Measurements from ENCODE around the gene AP5S1. TPM values are rescaled to one million over a fixed set of nuclear protein-coding genes. Genes with fewer than 3 reads are reported as not detected.

AP5S1 gene
- total and polyA plus RNA-seq, 2 of the 13 experiments (the other 11 are each of a cell fraction or from before 2014, with no cell fraction given) = 7.9 to 23.2 TPM

DNA sequence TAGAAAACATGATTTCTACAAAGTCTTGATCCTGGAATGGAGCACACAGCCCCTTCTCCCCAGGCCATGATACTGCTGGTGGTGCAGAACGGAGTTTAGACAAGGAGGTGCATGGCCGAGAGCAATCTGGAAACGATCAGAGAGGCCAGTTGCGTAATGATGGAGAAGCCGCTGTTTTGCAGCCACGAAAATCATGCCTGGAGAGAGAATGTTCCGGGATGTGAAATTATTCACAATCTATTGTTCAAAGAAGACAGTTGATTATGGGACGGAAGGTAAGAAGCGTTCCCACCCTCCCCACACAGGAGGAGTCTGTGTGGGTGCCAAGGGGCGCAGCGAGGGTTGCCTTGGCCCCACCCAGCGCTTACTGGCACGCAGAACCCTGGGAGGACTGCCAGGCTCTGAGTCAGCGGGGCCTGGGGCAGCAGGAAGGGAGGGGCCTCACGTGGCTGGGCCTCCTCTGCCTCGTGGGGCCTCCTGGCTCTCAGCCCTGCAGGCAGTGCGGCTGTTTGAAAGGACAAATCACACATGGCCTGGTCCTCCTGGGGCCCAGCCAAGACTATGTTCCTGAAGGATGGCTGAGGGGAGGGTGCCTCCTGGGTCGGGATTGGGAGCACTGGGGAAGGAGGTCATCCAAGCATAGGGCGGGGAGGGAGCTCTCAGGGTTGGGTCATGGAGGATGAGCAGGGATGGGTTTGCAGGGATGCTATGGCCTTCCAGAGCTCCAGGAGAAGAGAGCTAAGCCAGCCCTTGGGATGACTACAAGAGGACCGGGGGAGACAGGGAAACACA is 8.7 kb upstream of the AP5S1 start (continued):
- no peak for TF ChIP-seq REXO4 (CRISPR knock-in tag; IDR thresholded peaks at IDR 0.05; ENCODE audit: borderline replicate concordance)
- TF ChIP-seq KMT2A (CRISPR knock-in tag; IDR thresholded peaks at IDR 0.05) = peak; percentile 50; the same call in 1 of the 2 replicates
- TF ChIP-seq BRD4 (CRISPR knock-in tag; IDR thresholded peaks at IDR 0.05) = peak; percentile 84; the same call in 1 of the 2 replicates
- TF ChIP-seq ZBTB42 (CRISPR knock-in tag; IDR thresholded peaks at IDR 0.05) = peak; percentile 97
- peak; percentile 78; the same call in 1 of the 2 replicates for TF ChIP-seq KLF13 (CRISPR knock-in tag; IDR thresholded peaks at IDR 0.05)
- peak; percentile 94 for TF ChIP-seq RXRA (CRISPR knock-in tag; IDR thresholded peaks at IDR 0.05)
- peak; percentile 80 for TF ChIP-seq FOXA3 (CRISPR knock-in tag; IDR thresholded peaks at IDR 0.05)
- peak; percentile 97 for TF ChIP-seq KDM2A (CRISPR knock-in tag; IDR thresholded peaks at IDR 0.05; ENCODE audit: borderline replicate concordance, low read depth)
- no peak; the same call in none of the 2 replicates for TF ChIP-seq ZBTB21 (CRISPR knock-in tag; IDR thresholded peaks at IDR 0.05)
- TF ChIP-seq ZNF746 (CRISPR knock-in tag; IDR thresholded peaks at IDR 0.05) = peak; percentile 90
- peak; percentile 99 for TF ChIP-seq ZNF766 (CRISPR knock-in tag; IDR thresholded peaks at IDR 0.05; ENCODE audit: borderline replicate concordance)
- TF ChIP-seq, protein P1, sequence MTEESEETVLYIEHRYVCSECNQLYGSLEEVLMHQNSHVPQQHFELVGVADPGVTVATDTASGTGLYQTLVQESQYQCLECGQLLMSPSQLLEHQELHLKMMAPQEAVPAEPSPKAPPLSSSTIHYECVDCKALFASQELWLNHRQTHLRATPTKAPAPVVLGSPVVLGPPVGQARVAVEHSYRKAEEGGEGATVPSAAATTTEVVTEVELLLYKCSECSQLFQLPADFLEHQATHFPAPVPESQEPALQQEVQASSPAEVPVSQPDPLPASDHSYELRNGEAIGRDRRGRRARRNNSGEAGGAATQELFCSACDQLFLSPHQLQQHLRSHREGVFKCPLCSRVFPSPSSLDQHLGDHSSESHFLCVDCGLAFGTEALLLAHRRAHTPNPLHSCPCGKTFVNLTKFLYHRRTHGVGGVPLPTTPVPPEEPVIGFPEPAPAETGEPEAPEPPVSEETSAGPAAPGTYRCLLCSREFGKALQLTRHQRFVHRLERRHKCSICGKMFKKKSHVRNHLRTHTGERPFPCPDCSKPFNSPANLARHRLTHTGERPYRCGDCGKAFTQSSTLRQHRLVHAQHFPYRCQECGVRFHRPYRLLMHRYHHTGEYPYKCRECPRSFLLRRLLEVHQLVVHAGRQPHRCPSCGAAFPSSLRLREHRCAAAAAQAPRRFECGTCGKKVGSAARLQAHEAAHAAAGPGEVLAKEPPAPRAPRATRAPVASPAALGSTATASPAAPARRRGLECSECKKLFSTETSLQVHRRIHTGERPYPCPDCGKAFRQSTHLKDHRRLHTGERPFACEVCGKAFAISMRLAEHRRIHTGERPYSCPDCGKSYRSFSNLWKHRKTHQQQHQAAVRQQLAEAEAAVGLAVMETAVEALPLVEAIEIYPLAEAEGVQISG (CRISPR knock-in tag; IDR thresholded peaks at IDR 0.05) = peak; percentile 93
- TF ChIP-seq, protein P2, sequence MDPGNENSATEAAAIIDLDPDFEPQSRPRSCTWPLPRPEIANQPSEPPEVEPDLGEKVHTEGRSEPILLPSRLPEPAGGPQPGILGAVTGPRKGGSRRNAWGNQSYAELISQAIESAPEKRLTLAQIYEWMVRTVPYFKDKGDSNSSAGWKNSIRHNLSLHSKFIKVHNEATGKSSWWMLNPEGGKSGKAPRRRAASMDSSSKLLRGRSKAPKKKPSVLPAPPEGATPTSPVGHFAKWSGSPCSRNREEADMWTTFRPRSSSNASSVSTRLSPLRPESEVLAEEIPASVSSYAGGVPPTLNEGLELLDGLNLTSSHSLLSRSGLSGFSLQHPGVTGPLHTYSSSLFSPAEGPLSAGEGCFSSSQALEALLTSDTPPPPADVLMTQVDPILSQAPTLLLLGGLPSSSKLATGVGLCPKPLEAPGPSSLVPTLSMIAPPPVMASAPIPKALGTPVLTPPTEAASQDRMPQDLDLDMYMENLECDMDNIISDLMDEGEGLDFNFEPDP (CRISPR knock-in tag; conservative IDR thresholded peaks at IDR 0.05) = no peak
- peak; percentile 65; the same call in 1 of the 2 replicates for TF ChIP-seq DR1 (CRISPR knock-in tag; IDR thresholded peaks at IDR 0.05)
- TF ChIP-seq SP2 (CRISPR knock-in tag; IDR thresholded peaks at IDR 0.05) = peak; percentile 55; the same call in 1 of the 2 replicates
- TF ChIP-seq, protein P3, sequence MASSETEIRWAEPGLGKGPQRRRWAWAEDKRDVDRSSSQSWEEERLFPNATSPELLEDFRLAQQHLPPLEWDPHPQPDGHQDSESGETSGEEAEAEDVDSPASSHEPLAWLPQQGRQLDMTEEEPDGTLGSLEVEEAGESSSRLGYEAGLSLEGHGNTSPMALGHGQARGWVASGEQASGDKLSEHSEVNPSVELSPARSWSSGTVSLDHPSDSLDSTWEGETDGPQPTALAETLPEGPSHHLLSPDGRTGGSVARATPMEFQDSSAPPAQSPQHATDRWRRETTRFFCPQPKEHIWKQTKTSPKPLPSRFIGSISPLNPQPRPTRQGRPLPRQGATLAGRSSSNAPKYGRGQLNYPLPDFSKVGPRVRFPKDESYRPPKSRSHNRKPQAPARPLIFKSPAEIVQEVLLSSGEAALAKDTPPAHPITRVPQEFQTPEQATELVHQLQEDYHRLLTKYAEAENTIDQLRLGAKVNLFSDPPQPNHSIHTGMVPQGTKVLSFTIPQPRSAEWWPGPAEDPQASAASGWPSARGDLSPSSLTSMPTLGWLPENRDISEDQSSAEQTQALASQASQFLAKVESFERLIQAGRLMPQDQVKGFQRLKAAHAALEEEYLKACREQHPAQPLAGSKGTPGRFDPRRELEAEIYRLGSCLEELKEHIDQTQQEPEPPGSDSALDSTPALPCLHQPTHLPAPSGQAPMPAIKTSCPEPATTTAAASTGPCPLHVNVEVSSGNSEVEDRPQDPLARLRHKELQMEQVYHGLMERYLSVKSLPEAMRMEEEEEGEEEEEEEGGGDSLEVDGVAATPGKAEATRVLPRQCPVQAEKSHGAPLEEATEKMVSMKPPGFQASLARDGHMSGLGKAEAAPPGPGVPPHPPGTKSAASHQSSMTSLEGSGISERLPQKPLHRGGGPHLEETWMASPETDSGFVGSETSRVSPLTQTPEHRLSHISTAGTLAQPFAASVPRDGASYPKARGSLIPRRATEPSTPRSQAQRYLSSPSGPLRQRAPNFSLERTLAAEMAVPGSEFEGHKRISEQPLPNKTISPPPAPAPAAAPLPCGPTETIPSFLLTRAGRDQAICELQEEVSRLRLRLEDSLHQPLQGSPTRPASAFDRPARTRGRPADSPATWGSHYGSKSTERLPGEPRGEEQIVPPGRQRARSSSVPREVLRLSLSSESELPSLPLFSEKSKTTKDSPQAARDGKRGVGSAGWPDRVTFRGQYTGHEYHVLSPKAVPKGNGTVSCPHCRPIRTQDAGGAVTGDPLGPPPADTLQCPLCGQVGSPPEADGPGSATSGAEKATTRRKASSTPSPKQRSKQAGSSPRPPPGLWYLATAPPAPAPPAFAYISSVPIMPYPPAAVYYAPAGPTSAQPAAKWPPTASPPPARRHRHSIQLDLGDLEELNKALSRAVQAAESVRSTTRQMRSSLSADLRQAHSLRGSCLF (CRISPR knock-in tag; IDR thresholded peaks at IDR 0.05; ENCODE audit: borderline replicate concordance) = peak; percentile 55; the same call in 1 of the 2 replicates
- peak; percentile 99 for TF ChIP-seq ZNF589 (CRISPR knock-in tag; conservative IDR thresholded peaks at IDR 0.05)
- TF ChIP-seq SALL1 (CRISPR knock-in tag; IDR thresholded peaks at IDR 0.05) = peak; percentile 98
- TF ChIP-seq ETV6 (CRISPR knock-in tag; conservative IDR thresholded peaks at IDR 0.05) = peak; percentile 82; the same call in 1 of the 2 replicates
- peak; percentile 92; the same call in 1 of the 2 replicates for TF ChIP-seq ZNF510 (CRISPR knock-in tag; IDR thresholded peaks at IDR 0.05; ENCODE audit: low read depth)
- TF ChIP-seq ZNF549 (CRISPR knock-in tag; IDR thresholded peaks at IDR 0.05) = no peak

Data from HepG2 (cell line).